WTC11 (cell line): ENCODE data around the gene SHOX. TPM values are rescaled to one million over a fixed set of nuclear protein-coding genes. Genes with fewer than 3 reads are reported as not detected.

Experiments used
- ATAC-seq: fragments of 200-7000 bp; cut with Tn5 transposase; 2 replicates; pipeline ENCODE4 v1.10.0; 2021; ENCODE audit warnings: mild to moderate bottlenecking, moderate library complexity
- CTCF ChIA-PET: fragments of 300-600 bp; sonication (Branson Sonifier 250); formaldehyde crosslinking; loops from one replicate; lab custom pipeline; 2021; ENCODE audit warnings: antibody characterized with exemption; lab: Charles Lee
- POLR2A ChIA-PET: fragments of 350-600 bp; sonication (Branson Sonifier 250); formaldehyde crosslinking; loops from one replicate; lab custom pipeline; 2021; ENCODE audit warnings: antibody characterized with exemption; lab: Charles Lee
- DNase-seq: peaks from one replicate; pipeline ENCODE4 v3.0.0; 2021; ENCODE audit warnings: low spot score
- H3K27ac Mint-ChIP-seq: 2 replicates; pipeline ENCODE4 v1.8.0; 2021; ENCODE audit warnings: mixed read lengths
- H3K27me3 Mint-ChIP-seq: 2 replicates; pipeline ENCODE4 v1.8.0; 2021; ENCODE audit warnings: low read depth, mild to moderate bottlenecking, moderate library complexity, mixed read lengths
- H3K36me3 Mint-ChIP-seq: 2 replicates; pipeline ENCODE4 v1.8.0; 2021; ENCODE audit warnings: mixed read lengths
- H3K4me1 Mint-ChIP-seq: 2 replicates; pipeline ENCODE4 v1.8.0; 2022; ENCODE audit warnings: mixed read lengths
- H3K4me3 Mint-ChIP-seq: 2 replicates; pipeline ENCODE4 v1.8.0; 2021; ENCODE audit warnings: mild to moderate bottlenecking, moderate library complexity, mixed read lengths
- H3K9me3 Mint-ChIP-seq: 2 replicates; pipeline ENCODE4 v1.8.0; 2021; ENCODE audit warnings: mixed read lengths
- ATF3 ChIP-seq: sonication (generic); formaldehyde crosslinking; conservative IDR thresholded peaks from 2 replicates; pipeline ENCODE4 v1.8.1; 2022; ENCODE audit warnings: mild to moderate bottlenecking, missing genetic modification reagents
- CBFB ChIP-seq: sonication (generic); formaldehyde crosslinking; IDR thresholded peaks from 2 replicates; pipeline ENCODE4 v1.8.1; 2022; ENCODE audit warnings: mild to moderate bottlenecking, low read depth, missing genetic modification reagents
- E2F4 ChIP-seq: sonication (generic); formaldehyde crosslinking; IDR thresholded peaks from 2 replicates; pipeline ENCODE4 v1.8.1; 2022; ENCODE audit warnings: low read depth, mild to moderate bottlenecking, moderate library complexity, missing genetic modification reagents, borderline replicate concordance
- ELF4 ChIP-seq: sonication (generic); formaldehyde crosslinking; IDR thresholded peaks from 2 replicates; pipeline ENCODE4 v1.8.1; 2022; ENCODE audit warnings: low read depth, mild to moderate bottlenecking, moderate library complexity, missing genetic modification reagents
- ETV6 ChIP-seq: sonication (generic); formaldehyde crosslinking; IDR thresholded peaks from 2 replicates; pipeline ENCODE4 v1.8.1; 2022; ENCODE audit warnings: mild to moderate bottlenecking, missing genetic modification reagents
- FOXK1 ChIP-seq: sonication (generic); formaldehyde crosslinking; IDR thresholded peaks from 2 replicates; pipeline ENCODE4 v1.8.0; 2022; ENCODE audit warnings: mild to moderate bottlenecking, moderate library complexity, missing genetic modification reagents
- MXD4 ChIP-seq: fragments of 250-450 bp; sonication (Bioruptor Pico); IDR thresholded peaks from 2 replicates; pipeline ENCODE4 v1.8.0; 2021; ENCODE audit warnings: mild to moderate bottlenecking, moderate library complexity, borderline replicate concordance
- MYBL2 ChIP-seq: sonication (generic); formaldehyde crosslinking; IDR thresholded peaks from 2 replicates; pipeline ENCODE4 v1.8.1; 2023; ENCODE audit warnings: mild to moderate bottlenecking, moderate library complexity, missing genetic modification reagents
- NFATC4 ChIP-seq: fragments of 250-450 bp; sonication (Bioruptor Pico); IDR thresholded peaks from 2 replicates; pipeline ENCODE4 v1.9.0; 2021; ENCODE audit warnings: mild to moderate bottlenecking
- RELA ChIP-seq: sonication (generic); formaldehyde crosslinking; IDR thresholded peaks from 2 replicates; pipeline ENCODE4 v1.8.1; 2022; ENCODE audit warnings: missing genetic modification reagents, mild to moderate bottlenecking, borderline replicate concordance
- SOX15 ChIP-seq: fragments of 250-450 bp; sonication (Bioruptor Pico); IDR thresholded peaks from 2 replicates; pipeline ENCODE4 v1.9.0; 2021; ENCODE audit warnings: mild to moderate bottlenecking
- TCF7 ChIP-seq: sonication (generic); formaldehyde crosslinking; IDR thresholded peaks from 2 replicates; pipeline ENCODE4 v1.8.0; 2022; ENCODE audit warnings: mild to moderate bottlenecking, low read depth, missing genetic modification reagents, moderate library complexity
- USF2 ChIP-seq: sonication (generic); formaldehyde crosslinking; IDR thresholded peaks from 2 replicates; pipeline ENCODE4 v1.8.1; 2023; ENCODE audit warnings: mild to moderate bottlenecking, missing genetic modification reagents, moderate library complexity
- ZBTB21 ChIP-seq: sonication (generic); formaldehyde crosslinking; IDR thresholded peaks from 2 replicates; pipeline ENCODE4 v1.8.1; 2023; ENCODE audit warnings: mild to moderate bottlenecking, missing genetic modification reagents, borderline replicate concordance
- total RNA-seq: library from RNA; stranded (reverse); gene quantifications from 3 replicates; pipeline ENCODE4 v1.2.3, GENCODE V29; 2021
- TF ChIP-seq, protein P1 (sequence below): sonication (generic); formaldehyde crosslinking; IDR thresholded peaks from 2 replicates; pipeline ENCODE4 v1.8.0; 2022; ENCODE audit warnings: mild to moderate bottlenecking, missing genetic modification reagents
- TF ChIP-seq, protein P2 (sequence below): sonication (generic); formaldehyde crosslinking; conservative IDR thresholded peaks from 2 replicates; pipeline ENCODE4 v1.8.1; 2023; ENCODE audit warnings: mild to moderate bottlenecking, low read depth, missing genetic modification reagents, moderate library complexity
- TF ChIP-seq, protein P3 (sequence below): sonication (generic); formaldehyde crosslinking; IDR thresholded peaks from 2 replicates; pipeline ENCODE4 v1.8.1; 2023; ENCODE audit warnings: mild to moderate bottlenecking, missing genetic modification reagents
- TF ChIP-seq, protein P4 (sequence below): fragments of 250-450 bp; sonication (Bioruptor Pico); IDR thresholded peaks from 2 replicates; pipeline ENCODE4 v1.9.0; 2021; ENCODE audit warnings: mild to moderate bottlenecking
- TF ChIP-seq, protein P5 (sequence below): sonication (generic); formaldehyde crosslinking; IDR thresholded peaks from 2 replicates; pipeline ENCODE4 v1.8.0; 2022; ENCODE audit warnings: mild to moderate bottlenecking, missing genetic modification reagents

SHOX gene
- total RNA-seq, 1 experiment from 2014 or later, result 0.09 TPM

- ChIA-PET POLR2A (no interaction called here), CTCF (no interaction called here)
- DNase-seq (no peak), ATAC-seq (no peak)
- Mint-ChIP-seq H3K4me1 (peaks cover 6% of the 10 kb centered on the region), H3K27ac (no peak overlapping the region), H3K27me3 (peaks cover 5% of the 10 kb centered on the region), H3K36me3 (peaks cover 5% of the 10 kb centered on the region; the same call in 1 of the 2 replicates), H3K9me3 (peaks cover 10% of the 10 kb centered on the region), H3K4me3 (no peak overlapping the region)
- TF ChIP-seq RELA (CRISPR knock-in tag), result no peak
- TF ChIP-seq SOX15, result no peak
- TF ChIP-seq, protein P1, sequence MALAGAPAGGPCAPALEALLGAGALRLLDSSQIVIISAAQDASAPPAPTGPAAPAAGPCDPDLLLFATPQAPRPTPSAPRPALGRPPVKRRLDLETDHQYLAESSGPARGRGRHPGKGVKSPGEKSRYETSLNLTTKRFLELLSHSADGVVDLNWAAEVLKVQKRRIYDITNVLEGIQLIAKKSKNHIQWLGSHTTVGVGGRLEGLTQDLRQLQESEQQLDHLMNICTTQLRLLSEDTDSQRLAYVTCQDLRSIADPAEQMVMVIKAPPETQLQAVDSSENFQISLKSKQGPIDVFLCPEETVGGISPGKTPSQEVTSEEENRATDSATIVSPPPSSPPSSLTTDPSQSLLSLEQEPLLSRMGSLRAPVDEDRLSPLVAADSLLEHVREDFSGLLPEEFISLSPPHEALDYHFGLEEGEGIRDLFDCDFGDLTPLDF (CRISPR knock-in tag), result no peak
- TF ChIP-seq MXD4, result no peak
- no peak for TF ChIP-seq USF2
- no peak for TF ChIP-seq ETV6 (CRISPR knock-in tag)
- TF ChIP-seq, protein P2, sequence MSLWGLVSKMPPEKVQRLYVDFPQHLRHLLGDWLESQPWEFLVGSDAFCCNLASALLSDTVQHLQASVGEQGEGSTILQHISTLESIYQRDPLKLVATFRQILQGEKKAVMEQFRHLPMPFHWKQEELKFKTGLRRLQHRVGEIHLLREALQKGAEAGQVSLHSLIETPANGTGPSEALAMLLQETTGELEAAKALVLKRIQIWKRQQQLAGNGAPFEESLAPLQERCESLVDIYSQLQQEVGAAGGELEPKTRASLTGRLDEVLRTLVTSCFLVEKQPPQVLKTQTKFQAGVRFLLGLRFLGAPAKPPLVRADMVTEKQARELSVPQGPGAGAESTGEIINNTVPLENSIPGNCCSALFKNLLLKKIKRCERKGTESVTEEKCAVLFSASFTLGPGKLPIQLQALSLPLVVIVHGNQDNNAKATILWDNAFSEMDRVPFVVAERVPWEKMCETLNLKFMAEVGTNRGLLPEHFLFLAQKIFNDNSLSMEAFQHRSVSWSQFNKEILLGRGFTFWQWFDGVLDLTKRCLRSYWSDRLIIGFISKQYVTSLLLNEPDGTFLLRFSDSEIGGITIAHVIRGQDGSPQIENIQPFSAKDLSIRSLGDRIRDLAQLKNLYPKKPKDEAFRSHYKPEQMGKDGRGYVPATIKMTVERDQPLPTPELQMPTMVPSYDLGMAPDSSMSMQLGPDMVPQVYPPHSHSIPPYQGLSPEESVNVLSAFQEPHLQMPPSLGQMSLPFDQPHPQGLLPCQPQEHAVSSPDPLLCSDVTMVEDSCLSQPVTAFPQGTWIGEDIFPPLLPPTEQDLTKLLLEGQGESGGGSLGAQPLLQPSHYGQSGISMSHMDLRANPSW (CRISPR knock-in tag), result no peak
Measured at GRCh38 chrX:661154-661553, 30.6 kb downstream of the SHOX start.

GRCh38 chrX:662126-662525 is 31.5 kb downstream of the SHOX start:
- Mint-ChIP-seq H3K27ac (no peak overlapping the region), H3K36me3 (peaks cover 7% of the 10 kb centered on the region; the same call in 1 of the 2 replicates), H3K4me3 (no peak overlapping the region), H3K4me1 (peaks cover 11% of the 10 kb centered on the region), H3K27me3 (peaks cover 8% of the 10 kb centered on the region), H3K9me3 (peaks cover 10% of the 10 kb centered on the region)
- ChIA-PET CTCF (no interaction called here), POLR2A (no interaction called here)
- no peak for ATAC-seq
- no peak for DNase-seq
- TF ChIP-seq, protein P3, sequence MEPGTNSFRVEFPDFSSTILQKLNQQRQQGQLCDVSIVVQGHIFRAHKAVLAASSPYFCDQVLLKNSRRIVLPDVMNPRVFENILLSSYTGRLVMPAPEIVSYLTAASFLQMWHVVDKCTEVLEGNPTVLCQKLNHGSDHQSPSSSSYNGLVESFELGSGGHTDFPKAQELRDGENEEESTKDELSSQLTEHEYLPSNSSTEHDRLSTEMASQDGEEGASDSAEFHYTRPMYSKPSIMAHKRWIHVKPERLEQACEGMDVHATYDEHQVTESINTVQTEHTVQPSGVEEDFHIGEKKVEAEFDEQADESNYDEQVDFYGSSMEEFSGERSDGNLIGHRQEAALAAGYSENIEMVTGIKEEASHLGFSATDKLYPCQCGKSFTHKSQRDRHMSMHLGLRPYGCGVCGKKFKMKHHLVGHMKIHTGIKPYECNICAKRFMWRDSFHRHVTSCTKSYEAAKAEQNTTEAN (CRISPR knock-in tag), result no peak
- TF ChIP-seq CBFB (CRISPR knock-in tag) (no peak), NFATC4 (CRISPR knock-in tag) (no peak), RELA (CRISPR knock-in tag) (no peak), TCF7 (no peak), ELF4 (CRISPR knock-in tag) (no peak), MYBL2 (no peak), FOXK1 (no peak), ZBTB21 (CRISPR knock-in tag) (no peak), ATF3 (CRISPR knock-in tag) (no peak), E2F4 (CRISPR knock-in tag) (no peak)
- TF ChIP-seq, protein P1 (CRISPR knock-in tag), result no peak
- TF ChIP-seq, protein P4, sequence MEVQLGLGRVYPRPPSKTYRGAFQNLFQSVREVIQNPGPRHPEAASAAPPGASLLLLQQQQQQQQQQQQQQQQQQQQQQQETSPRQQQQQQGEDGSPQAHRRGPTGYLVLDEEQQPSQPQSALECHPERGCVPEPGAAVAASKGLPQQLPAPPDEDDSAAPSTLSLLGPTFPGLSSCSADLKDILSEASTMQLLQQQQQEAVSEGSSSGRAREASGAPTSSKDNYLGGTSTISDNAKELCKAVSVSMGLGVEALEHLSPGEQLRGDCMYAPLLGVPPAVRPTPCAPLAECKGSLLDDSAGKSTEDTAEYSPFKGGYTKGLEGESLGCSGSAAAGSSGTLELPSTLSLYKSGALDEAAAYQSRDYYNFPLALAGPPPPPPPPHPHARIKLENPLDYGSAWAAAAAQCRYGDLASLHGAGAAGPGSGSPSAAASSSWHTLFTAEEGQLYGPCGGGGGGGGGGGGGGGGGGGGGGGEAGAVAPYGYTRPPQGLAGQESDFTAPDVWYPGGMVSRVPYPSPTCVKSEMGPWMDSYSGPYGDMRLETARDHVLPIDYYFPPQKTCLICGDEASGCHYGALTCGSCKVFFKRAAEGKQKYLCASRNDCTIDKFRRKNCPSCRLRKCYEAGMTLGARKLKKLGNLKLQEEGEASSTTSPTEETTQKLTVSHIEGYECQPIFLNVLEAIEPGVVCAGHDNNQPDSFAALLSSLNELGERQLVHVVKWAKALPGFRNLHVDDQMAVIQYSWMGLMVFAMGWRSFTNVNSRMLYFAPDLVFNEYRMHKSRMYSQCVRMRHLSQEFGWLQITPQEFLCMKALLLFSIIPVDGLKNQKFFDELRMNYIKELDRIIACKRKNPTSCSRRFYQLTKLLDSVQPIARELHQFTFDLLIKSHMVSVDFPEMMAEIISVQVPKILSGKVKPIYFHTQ (CRISPR knock-in tag), result no peak
- TF ChIP-seq, protein P5, sequence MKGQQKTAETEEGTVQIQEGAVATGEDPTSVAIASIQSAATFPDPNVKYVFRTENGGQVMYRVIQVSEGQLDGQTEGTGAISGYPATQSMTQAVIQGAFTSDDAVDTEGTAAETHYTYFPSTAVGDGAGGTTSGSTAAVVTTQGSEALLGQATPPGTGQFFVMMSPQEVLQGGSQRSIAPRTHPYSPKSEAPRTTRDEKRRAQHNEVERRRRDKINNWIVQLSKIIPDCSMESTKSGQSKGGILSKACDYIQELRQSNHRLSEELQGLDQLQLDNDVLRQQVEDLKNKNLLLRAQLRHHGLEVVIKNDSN (CRISPR knock-in tag), result no peak
- TF ChIP-seq, protein P2 (CRISPR knock-in tag), result no peak
